SK-N-MC (cell line): Measurements from ENCODE around the gene LUZP2.

ENCODE experiments used
- EZH2 ChIP-seq: fragments of 200-600 bp; sonication (generic); IDR thresholded peaks from one replicate; pipeline ENCODE4 v1.6.1; 2017; ENCODE audit warnings: antibody characterized with exemption
- FOXP2 ChIP-seq: optimal IDR thresholded peaks from 2 replicates; pipeline ENCODE3; 2011; ENCODE audit warnings: mild to moderate bottlenecking, moderate library complexity; ENCODE audit not compliant: insufficient read depth; ENCODE audit errors: extremely low read length, control extremely low read depth
- POLR2AphosphoS5 ChIP-seq: IDR thresholded peaks from 2 replicates; pipeline ENCODE4 v1.6.1; 2012; ENCODE audit warnings: mild to moderate bottlenecking, low read depth, low read length, borderline replicate concordance

DNA sequence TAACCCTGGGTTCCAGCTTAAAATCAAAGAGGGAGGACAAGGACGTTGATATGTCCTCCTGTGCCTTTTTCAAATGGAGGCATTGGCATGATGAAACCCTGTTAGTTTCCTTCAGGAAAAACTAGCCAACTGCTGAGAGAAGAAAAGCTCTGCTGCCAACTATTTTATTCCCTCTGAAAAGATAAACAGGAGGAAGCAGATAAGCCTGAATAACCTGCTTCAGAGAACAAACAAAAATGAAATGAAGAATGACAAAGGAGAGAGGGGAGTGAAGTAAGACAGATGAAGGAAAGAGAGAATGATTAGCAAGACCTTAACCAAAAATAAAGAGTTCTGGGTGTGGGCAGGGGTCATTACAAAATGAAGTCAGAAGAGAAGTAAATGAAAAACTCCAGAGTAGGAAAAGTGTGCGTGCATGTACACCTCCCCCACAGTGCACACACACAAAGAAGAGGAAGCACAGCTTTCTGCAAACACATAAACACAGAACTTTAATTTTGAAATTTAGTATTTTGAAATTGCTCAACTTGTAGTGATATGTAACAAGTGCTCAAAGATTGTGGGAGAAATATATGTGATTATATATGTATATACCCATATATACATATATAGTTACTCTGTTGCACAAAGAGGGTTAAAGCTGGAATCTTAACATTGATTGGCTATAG lies 332.2 kb downstream of the LUZP2 start:
- TF ChIP-seq EZH2: no peak
- no peak for TF ChIP-seq POLR2AphosphoS5
- no peak for TF ChIP-seq FOXP2
